GM21825 (cell line): Measurements from ENCODE around the gene MT1F.
A peak's percentile ranks its signal among the peaks of the same experiment; 100 is the strongest.
"Not testable (repeated sequence)": the region's sequence is repeated elsewhere in the genome, so short reads cannot be mapped to it uniquely, and the experiment has no call there.

Source experiments
- ATAC-seq: cut with Tn5 transposase; IDR thresholded peaks from one replicate; pipeline ENCODE4 v1.9.1; 2021; ENCODE audit warnings: mild to moderate bottlenecking, moderate library complexity; ENCODE audit not compliant: unreplicated experiment

MT1F gene

GRCh38 chr16:56657555-56658326 lies at the start of gene MT1F:
TSS of gene MT1F (plus strand) at chr16:56657959. CDS start at chr16:56658059, 100 bp downstream.
- no peak for ATAC-seq

- peak; percentile 82 for ATAC-seq
Observed at GRCh38 chr16:56608043-56608875, 49.5 kb upstream of the MT1F start, which contains the start of gene MT2A. TSS of gene MT2A (plus strand) at chr16:56608584. CDS start at chr16:56608656, 72 bp downstream.

- ATAC-seq = no peak
Observed at GRCh38 chr16:56608876-56609462, 48.8 kb upstream of the MT1F start.

- ATAC-seq = no peak
Observed at GRCh38 chr16:56609463-56609921, 48.3 kb upstream of the MT1F start.

GRCh38 chr16:56610017-56610608 lies 47.6 kb upstream of the MT1F start:
- no peak for ATAC-seq

GRCh38 chr16:56610609-56611111 lies 47.1 kb upstream of the MT1F start:
- ATAC-seq = no peak

- no peak for ATAC-seq
Observed at GRCh38 chr16:56611281-56611833, 46.4 kb upstream of the MT1F start.

GRCh38 chr16:56613706-56614105 lies 44.1 kb upstream of the MT1F start:
- ATAC-seq = no peak

GRCh38 chr16:56614549-56614991 lies 43.2 kb upstream of the MT1F start:
- no peak for ATAC-seq

GRCh38 chr16:56615353-56615752 lies 42.4 kb upstream of the MT1F start:
- ATAC-seq = no peak

- no peak for ATAC-seq
Observed at GRCh38 chr16:56616608-56617211, 41.0 kb upstream of the MT1F start.

- ATAC-seq = no peak
Observed at GRCh38 chr16:56617212-56618085, 40.3 kb upstream of the MT1F start.

GRCh38 chr16:56618138-56618537 lies 39.6 kb upstream of the MT1F start:
- ATAC-seq = no peak

- ATAC-seq = no peak
Observed at GRCh38 chr16:56620339-56620897, 37.3 kb upstream of the MT1F start.

GRCh38 chr16:56621665-56622445 lies 35.9 kb upstream of the MT1F start:
- not testable (repeated sequence) for ATAC-seq

- ATAC-seq = not testable (repeated sequence)
Observed at GRCh38 chr16:56623184-56623583, 34.6 kb upstream of the MT1F start.

- no peak for ATAC-seq
Observed at GRCh38 chr16:56623637-56624036, 34.1 kb upstream of the MT1F start.
